Measurements from ENCODE around the gene MFSD6L.

Gene MFSD6L

GRCh38 chr17:8839410-8839935 lies 40.3 kb upstream of the MFSD6L start:
- no peak overlapping the region for H3K4me3 ChIP-seq (ENCODE audit: low read depth, low read length)
- TF ChIP-seq MYC (IDR thresholded peaks at IDR 0.05; ENCODE audit: low read depth, low read length) (no peak), CTCF (IDR thresholded peaks at IDR 0.05; ENCODE audit: low read depth, low read length) (no peak), MAX (IDR thresholded peaks at IDR 0.05; ENCODE audit: low read depth, low read length) (no peak), POLR2A (IDR thresholded peaks at IDR 0.05; ENCODE audit: extremely low read depth, insufficient read length) (no peak)
- no peak for DNase-seq (ENCODE audit: low read depth)

- no peak overlapping the region for H3K4me3 ChIP-seq (ENCODE audit: low read depth, low read length)
- no peak for TF ChIP-seq MYC (IDR thresholded peaks at IDR 0.05; ENCODE audit: low read depth, low read length)
- TF ChIP-seq POLR2A (IDR thresholded peaks at IDR 0.05; ENCODE audit: extremely low read depth, insufficient read length) = no peak
- no peak for TF ChIP-seq MAX (IDR thresholded peaks at IDR 0.05; ENCODE audit: low read depth, low read length)
- no peak for TF ChIP-seq CTCF (IDR thresholded peaks at IDR 0.05; ENCODE audit: low read depth, low read length)
- no peak for DNase-seq (ENCODE audit: low read depth)
Observed at GRCh38 chr17:8838551-8839095, 39.5 kb upstream of the MFSD6L start.

GRCh38 chr17:8837563-8838075 lies 38.5 kb upstream of the MFSD6L start:
- H3K4me3 ChIP-seq (ENCODE audit: low read depth, low read length) = no peak overlapping the region
- no peak for DNase-seq (ENCODE audit: low read depth)
- TF ChIP-seq MAX (IDR thresholded peaks at IDR 0.05; ENCODE audit: low read depth, low read length) = no peak
- no peak for TF ChIP-seq CTCF (IDR thresholded peaks at IDR 0.05; ENCODE audit: low read depth, low read length)
- TF ChIP-seq MYC (IDR thresholded peaks at IDR 0.05; ENCODE audit: low read depth, low read length) = no peak
- TF ChIP-seq POLR2A (IDR thresholded peaks at IDR 0.05; ENCODE audit: extremely low read depth, insufficient read length) = no peak

- TF ChIP-seq POLR2A (IDR thresholded peaks at IDR 0.05; ENCODE audit: extremely low read depth, insufficient read length) (no peak), MYC (IDR thresholded peaks at IDR 0.05; ENCODE audit: low read depth, low read length) (no peak)
- no peak overlapping the region for H3K4me3 ChIP-seq (ENCODE audit: low read depth, low read length)
- no peak for DNase-seq (ENCODE audit: low read depth)
Observed at GRCh38 chr17:8836821-8837562, 37.8 kb upstream of the MFSD6L start.

- H3K4me3 ChIP-seq (ENCODE audit: low read depth, low read length) = no peak overlapping the region
- TF ChIP-seq POLR2A (IDR thresholded peaks at IDR 0.05; ENCODE audit: extremely low read depth, insufficient read length) (no peak), MYC (IDR thresholded peaks at IDR 0.05; ENCODE audit: low read depth, low read length) (no peak), CTCF (IDR thresholded peaks at IDR 0.05; ENCODE audit: low read depth, low read length) (no peak), MAX (IDR thresholded peaks at IDR 0.05; ENCODE audit: low read depth, low read length) (no peak)
- no peak for DNase-seq (ENCODE audit: low read depth)
Observed at GRCh38 chr17:8835631-8836364, 36.6 kb upstream of the MFSD6L start.

- no peak for DNase-seq (ENCODE audit: low read depth)
- H3K4me3 ChIP-seq (ENCODE audit: low read depth, low read length) = no peak overlapping the region
- TF ChIP-seq CTCF (IDR thresholded peaks at IDR 0.05; ENCODE audit: low read depth, low read length) = no peak
- no peak for TF ChIP-seq MAX (IDR thresholded peaks at IDR 0.05; ENCODE audit: low read depth, low read length)
- no peak for TF ChIP-seq POLR2A (IDR thresholded peaks at IDR 0.05; ENCODE audit: extremely low read depth, insufficient read length)
- TF ChIP-seq MYC (IDR thresholded peaks at IDR 0.05; ENCODE audit: low read depth, low read length) = no peak
Observed at GRCh38 chr17:8835106-8835505, 35.9 kb upstream of the MFSD6L start.

All from NB4 (cell line).